ENCODE measurements around the gene DMXL1.

DNA sequence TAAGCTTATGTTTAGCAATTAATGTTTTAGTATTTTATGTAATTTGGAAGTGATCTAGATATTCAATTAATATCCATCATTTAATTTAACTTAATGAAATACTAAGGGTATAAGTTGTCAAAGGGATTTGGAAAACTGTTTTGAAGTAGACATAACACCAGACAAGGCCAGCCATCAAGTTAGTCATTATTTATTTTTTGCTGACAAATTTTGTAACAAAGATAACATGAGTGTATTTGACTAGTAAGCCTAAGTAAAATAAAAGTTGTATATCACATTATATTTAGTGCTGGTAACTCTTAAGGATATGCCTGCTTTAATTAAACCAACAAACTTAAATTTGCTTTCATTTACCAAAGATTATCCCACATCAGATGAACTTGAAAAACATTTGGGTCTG lies 159.1 kb downstream of the DMXL1 start:
- TF ChIP-seq, protein P1, sequence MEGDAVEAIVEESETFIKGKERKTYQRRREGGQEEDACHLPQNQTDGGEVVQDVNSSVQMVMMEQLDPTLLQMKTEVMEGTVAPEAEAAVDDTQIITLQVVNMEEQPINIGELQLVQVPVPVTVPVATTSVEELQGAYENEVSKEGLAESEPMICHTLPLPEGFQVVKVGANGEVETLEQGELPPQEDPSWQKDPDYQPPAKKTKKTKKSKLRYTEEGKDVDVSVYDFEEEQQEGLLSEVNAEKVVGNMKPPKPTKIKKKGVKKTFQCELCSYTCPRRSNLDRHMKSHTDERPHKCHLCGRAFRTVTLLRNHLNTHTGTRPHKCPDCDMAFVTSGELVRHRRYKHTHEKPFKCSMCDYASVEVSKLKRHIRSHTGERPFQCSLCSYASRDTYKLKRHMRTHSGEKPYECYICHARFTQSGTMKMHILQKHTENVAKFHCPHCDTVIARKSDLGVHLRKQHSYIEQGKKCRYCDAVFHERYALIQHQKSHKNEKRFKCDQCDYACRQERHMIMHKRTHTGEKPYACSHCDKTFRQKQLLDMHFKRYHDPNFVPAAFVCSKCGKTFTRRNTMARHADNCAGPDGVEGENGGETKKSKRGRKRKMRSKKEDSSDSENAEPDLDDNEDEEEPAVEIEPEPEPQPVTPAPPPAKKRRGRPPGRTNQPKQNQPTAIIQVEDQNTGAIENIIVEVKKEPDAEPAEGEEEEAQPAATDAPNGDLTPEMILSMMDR (IDR thresholded peaks at IDR 0.05): no peak
- no peak for TF ChIP-seq POLR2A (IDR thresholded peaks at IDR 0.05)

Measured in Peyer's patch (tissue), 4 donors.